Lung (tissue), 12 donors: ENCODE data around the gene EML5. TPM values are rescaled to one million over a fixed set of nuclear protein-coding genes. Genes with fewer than 3 reads are reported as not detected.

Source experiments
- ATAC-seq: fragments of 200-7000 bp; cut with Tn5 transposase; one replicate; pipeline ENCODE4 v1.9.1; 2020; ENCODE audit warnings: moderate number of reproducible peaks; ENCODE audit not compliant: insufficient read depth, low FRiP score
- DNase-seq, 3 donors: peaks; one replicate each; pipeline ENCODE4 v3.0.0-alpha.2; 2013 to 2017
- H3K27ac ChIP-seq, 2 donors: one replicate each; pipeline ENCODE4 v1.5.1; 2013; ENCODE audit warnings: mild to moderate bottlenecking in 2 of 2, moderate library complexity in 2 of 2, control low read depth in 1 of 2, inconsistent platforms in 1 of 2, low read depth in 1 of 2, low read length in 1 of 2
- H3K27me3 ChIP-seq, 3 donors: one replicate each; pipeline ENCODE4 v1.5.1; 2013; ENCODE audit warnings: low read length in 2 of 3; ENCODE audit not compliant: control insufficient read depth in 3 of 3, insufficient read depth in 3 of 3
- H3K36me3 ChIP-seq, 4 donors: one replicate each; pipeline ENCODE4 v1.5.1; 2013; ENCODE audit warnings: low read length in 4 of 4, mild to moderate bottlenecking in 1 of 4, moderate library complexity in 1 of 4; ENCODE audit not compliant: control insufficient read depth in 4 of 4, insufficient read depth in 4 of 4
- H3K4me1 ChIP-seq, 5 donors: one replicate each; pipeline ENCODE4 v1.5.1; 2013; ENCODE audit warnings: low read length in 5 of 5, mild to moderate bottlenecking in 2 of 5, moderate library complexity in 1 of 5; ENCODE audit not compliant: control insufficient read depth in 5 of 5, insufficient read depth in 5 of 5
- H3K4me3 ChIP-seq: one replicate; pipeline ENCODE4 v1.5.1; 2013; ENCODE audit warnings: mild to moderate bottlenecking, control low read depth, moderate library complexity
- H3K9ac ChIP-seq, 2 donors: one replicate each; pipeline ENCODE4 v1.5.1; 2013; ENCODE audit warnings: low read length in 2 of 2, control low read depth in 1 of 2; ENCODE audit not compliant: insufficient read depth in 1 of 2
- H3K9me3 ChIP-seq, 4 donors: one replicate each; pipeline ENCODE4 v1.5.1; 2013; ENCODE audit warnings: low read length in 3 of 4, mild to moderate bottlenecking in 1 of 4, moderate library complexity in 1 of 4; ENCODE audit not compliant: control insufficient read depth in 4 of 4, insufficient read depth in 3 of 4
- CTCF ChIP-seq: IDR thresholded peaks from 2 replicates; pipeline ENCODE4 v1.5.1; 2012; ENCODE audit warnings: mild to moderate bottlenecking; ENCODE audit errors: control extremely low read depth, extremely low read depth
- WGBS, 2 donors: extraction: QIAGEN DNeasy Blood & Tissue Kit; methylation state at CpG; one replicate each; pipeline ENCODE4 v1.1.7; 2013; 5-methylcytosine and 5-hydroxymethylcytosine counted together
- polyA plus RNA-seq, 2 donors: library from polyadenylated mRNA; stranded (reverse); fragments of 200-250 nt; gene quantifications; one replicate each; pipeline ENCODE4 v1.2.1, GENCODE V29; 2013
- total RNA-seq, 2 donors: library from RNA; depleted of rRNA in 1 of 2; stranded (reverse); fragments of >200 nt in 1 of 2; gene quantifications; one replicate each; pipeline ENCODE4 v1.2.1, GENCODE V29; 2014 to 2021
- donor health status: control.
- donor health status: control.
- donor health status: Bipolar disorder and iron deficiency.
- donor health status: healthy.
- donor health status: DM: yes; HTN: yes; CAD: no.

The EML5 gene
- total and polyA plus RNA-seq, 4 donors: 0.31 to 10.2 (median 1.2) TPM

- H3K27me3 ChIP-seq: no peaks in the 10 kb centered on the region
- no peak overlapping the region for H3K9ac ChIP-seq
- peaks cover 0 to 13% (median 0%) of the 10 kb centered on the region in 5 donors for H3K4me1 ChIP-seq
- DNase-seq (no peak), ATAC-seq (no peak)
- H3K9me3 ChIP-seq: no peaks in the 10 kb centered on the region
- H3K36me3 ChIP-seq: peaks cover 14 to 43% (median 33%) of the 10 kb centered on the region in 4 donors
- no peak overlapping the region for H3K27ac ChIP-seq
- TF ChIP-seq CTCF: no peak
- no peak overlapping the region for H3K4me3 ChIP-seq
- WGBS, 2 donors: 56 to 62% methylated on average over 3 of the region's 3 CpGs
Observed at GRCh38 chr14:88568196-88568595, 224.6 kb downstream of the EML5 start.

- DNase-seq: no peak
- Histone ChIP-seq H3K9me3 (no peaks in the 10 kb centered on the region), H3K27ac (no peak overlapping the region), H3K27me3 (no peaks in the 10 kb centered on the region), H3K4me3 (no peak overlapping the region), H3K9ac (no peak overlapping the region), H3K36me3 (peaks cover 6 to 31% (median 20%) of the 10 kb centered on the region in 4 donors), H3K4me1 (peaks cover 0 to 13% (median 2%) of the 10 kb centered on the region in 5 donors)
- 92% methylated on average over 5 of the region's 5 CpGs for WGBS, 2 donors
- no peak for ATAC-seq
- no peak for TF ChIP-seq CTCF
Observed at GRCh38 chr14:88565427-88565826, 227.3 kb downstream of the EML5 start.

GRCh38 chr14:88563845-88564244, 228.9 kb downstream of the EML5 start:
- no peak for ATAC-seq
- WGBS, 2 donors: 36 to 47% methylated on average over 7 of the region's 7 CpGs
- no peak for DNase-seq
- Histone ChIP-seq H3K36me3 (peaks cover 1 to 17% (median 10%) of the 10 kb centered on the region in 4 donors), H3K27me3 (no peaks in the 10 kb centered on the region), H3K9ac (peak overlapping the region in 1 of 2 donors; percentile 82), H3K4me1 (peaks cover 0 to 13% (median 2%) of the 10 kb centered on the region in 5 donors), H3K27ac (no peak overlapping the region), H3K4me3 (peak overlapping the region; percentile 18), H3K9me3 (no peaks in the 10 kb centered on the region)
- TF ChIP-seq CTCF: no peak
